Natural killer cell (primary cell): ENCODE data around the gene CTAG1B. TPM values are rescaled to one million over a fixed set of nuclear protein-coding genes. Genes with fewer than 3 reads are reported as not detected.
"Not testable (repeated sequence)": the region's sequence is repeated elsewhere in the genome, so short reads cannot be mapped to it uniquely, and the experiment has no call there.

Experiments
- ATAC-seq, 3 donors: fragments of 150-1000 bp in 2 of 3; fragments of 200-7000 bp in 1 of 3; cut with Tn5 transposase; 1 replicate in 1 of 3; 2 replicates in 2 of 3; pipeline ENCODE4 v1.10.0; 2021; ENCODE audit warnings: mild to moderate bottlenecking in 2 of 3, moderate library complexity in 2 of 3
- DNase-seq, 2 donors: peaks; one replicate each; pipeline versions ENCODE4 v3.0.0 to v3.0.0-alpha.2; 2013 to 2021; ENCODE audit warnings: mixed read lengths in 1 of 2
- H3K27ac ChIP-seq: one replicate; pipeline ENCODE4 v1.5.1; 2013; ENCODE audit warnings: mild to moderate bottlenecking, low read length
- H3K27me3 ChIP-seq: one replicate; pipeline ENCODE4 v1.6.1; 2013; ENCODE audit warnings: low read length; ENCODE audit not compliant: control insufficient read depth, insufficient read depth
- H3K36me3 ChIP-seq: one replicate; pipeline ENCODE4 v1.6.1; 2013; ENCODE audit warnings: low read length; ENCODE audit not compliant: control insufficient read depth, insufficient read depth
- H3K4me1 ChIP-seq: one replicate; pipeline ENCODE4 v1.6.1; 2013; ENCODE audit warnings: low read length; ENCODE audit not compliant: control insufficient read depth, insufficient read depth
- H3K4me3 ChIP-seq: one replicate; pipeline ENCODE4 v1.5.1; 2013; ENCODE audit warnings: low read length
- H3K9me3 ChIP-seq: one replicate; pipeline ENCODE4 v1.6.1; 2013; ENCODE audit warnings: low read length; ENCODE audit not compliant: control insufficient read depth, insufficient read depth
- H3K27ac Mint-ChIP-seq, 2 donors: one replicate each; pipeline ENCODE4 v1.8.0; 2022; ENCODE audit warnings: mild to moderate bottlenecking in 2 of 2, mixed read lengths in 2 of 2, moderate library complexity in 1 of 2
- H3K27me3 Mint-ChIP-seq, 2 donors: one replicate each; pipeline ENCODE4 v1.8.0; 2022; ENCODE audit warnings: low read depth in 2 of 2, mixed read lengths in 2 of 2
- H3K36me3 Mint-ChIP-seq: one replicate; pipeline ENCODE4 v1.8.0; 2022; ENCODE audit warnings: mixed read lengths
- H3K4me1 Mint-ChIP-seq, 2 donors: one replicate each; pipeline ENCODE4 v1.8.0; 2022; ENCODE audit warnings: mixed read lengths in 2 of 2
- H3K4me3 Mint-ChIP-seq: one replicate; pipeline ENCODE4 v1.8.0; 2022; ENCODE audit warnings: mild to moderate bottlenecking, moderate library complexity, mixed read lengths
- H3K9me3 Mint-ChIP-seq, 2 donors: one replicate each; pipeline ENCODE4 v1.8.0; 2022; ENCODE audit warnings: mixed read lengths in 2 of 2
- CTCF ChIP-seq: fragments of 200-600 bp; IDR thresholded peaks from one replicate; pipeline ENCODE4 v1.8.0; 2022; ENCODE audit warnings: antibody characterized with exemption
- WGBS: methylation state at CpG from one replicate; pipeline ENCODE4 v1.1.7; 2013; ENCODE audit warnings: missing lambda C conversion rate; ENCODE audit not compliant: insufficient coverage; 5-methylcytosine and 5-hydroxymethylcytosine counted together
- intact Hi-C: fragments of 100-400 bp; cut with micrococcal nuclease; formaldehyde crosslinking; loops from one replicate; pipeline ENCODE4 v1.14.2; 2022
- total RNA-seq, 4 donors: library from RNA; stranded (reverse); fragments of 120-200 nt in 1 of 4; gene quantifications; one replicate each; pipeline versions ENCODE4 v1.2.3 to v1.2.4, GENCODE V29; 2013 to 2022

Gene CTAG1B
- not detected for total RNA-seq
- total RNA-seq (2013): not detected

DNA sequence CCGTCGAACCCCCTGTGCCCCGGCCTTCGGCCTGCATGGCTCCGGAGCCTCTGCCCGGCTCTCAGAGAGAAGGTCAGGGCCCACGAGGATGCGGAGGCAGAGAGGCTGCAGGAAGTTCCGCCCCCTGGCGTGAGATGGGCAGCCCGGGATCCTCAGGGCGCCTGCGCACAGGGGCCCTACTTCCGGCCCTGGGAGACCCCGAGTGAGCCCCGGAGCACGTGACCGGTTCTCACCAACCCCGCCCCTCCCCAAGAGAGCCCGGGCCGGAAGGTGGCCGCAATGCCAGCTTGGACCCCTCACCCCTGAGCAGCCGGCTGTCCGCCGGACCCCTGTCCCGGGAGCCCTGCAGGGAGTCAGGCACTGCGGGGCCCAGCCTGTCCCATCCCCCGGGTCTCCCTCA, at the start of gene CTAG1B:
Gene CTAG1B (minus strand): TSS at position 101 of the 400 bp plus-strand sequence. CDS start 64 bp downstream, at position 37.
- DNase-seq, H3K4me1 Mint-ChIP-seq, H3K4me1 ChIP-seq, H3K9me3 ChIP-seq, H3K27ac ChIP-seq, H3K4me3 ChIP-seq, H3K36me3 ChIP-seq, intact Hi-C loops, H3K36me3 Mint-ChIP-seq, H3K27me3 Mint-ChIP-seq, H3K27me3 ChIP-seq, ATAC-seq, H3K9me3 Mint-ChIP-seq, H3K4me3 Mint-ChIP-seq, H3K27ac Mint-ChIP-seq: not testable (repeated sequence)
- WGBS: no CpG with 5 or more reads among the region's 28 CpGs

- 76% methylated on average over 7 of the region's 7 CpGs for WGBS
- Histone ChIP-seq H3K36me3 (no peaks in the 10 kb centered on the region), H3K4me1 (no peaks in the 10 kb centered on the region), H3K27ac (no peak overlapping the region), H3K27me3 (no peaks in the 10 kb centered on the region), H3K9me3 (no peaks in the 10 kb centered on the region), H3K4me3 (no peak overlapping the region)
- DNase-seq: no peak
- Mint-ChIP-seq H3K4me3 (no peak overlapping the region), H3K27ac (no peak overlapping the region), H3K36me3 (no peaks in the 10 kb centered on the region), H3K4me1 (peaks cover 0 to 5% of the 10 kb centered on the region in 2 donors), H3K9me3 (no peaks in the 10 kb centered on the region), H3K27me3 (no peaks in the 10 kb centered on the region)
- no peak for ATAC-seq
- TF ChIP-seq CTCF: no peak
- intact Hi-C loops: no loop called here
These were observed 42.8 kb upstream of the CTAG1B start for GRCh38 chrX:154661899-154662298.

GRCh38 chrX:154661170-154661569, 42.1 kb upstream of the CTAG1B start:
- no CpG with 5 or more reads among the region's 4 CpGs for WGBS
- ATAC-seq: no peak
- H3K27ac ChIP-seq: no peak overlapping the region
- no peaks in the 10 kb centered on the region for H3K36me3 Mint-ChIP-seq
- no peaks in the 10 kb centered on the region for H3K9me3 Mint-ChIP-seq
- H3K36me3 ChIP-seq: no peaks in the 10 kb centered on the region
- DNase-seq: no peak
- H3K9me3 ChIP-seq: no peaks in the 10 kb centered on the region
- no peaks in the 10 kb centered on the region for H3K27me3 Mint-ChIP-seq
- intact Hi-C loops: no loop called here
- no peak for TF ChIP-seq CTCF
- H3K4me3 Mint-ChIP-seq: no peak overlapping the region
- no peak overlapping the region for H3K27ac Mint-ChIP-seq
- no peaks in the 10 kb centered on the region for H3K4me1 ChIP-seq
- H3K4me3 ChIP-seq: no peak overlapping the region
- H3K27me3 ChIP-seq: no peaks in the 10 kb centered on the region
- peaks cover 0 to 5% of the 10 kb centered on the region in 2 donors for H3K4me1 Mint-ChIP-seq

- no peaks in the 10 kb centered on the region for H3K27me3 Mint-ChIP-seq
- Histone ChIP-seq H3K4me3 (no peak overlapping the region), H3K4me1 (no peaks in the 10 kb centered on the region), H3K27me3 (no peaks in the 10 kb centered on the region), H3K27ac (no peak overlapping the region), H3K36me3 (no peaks in the 10 kb centered on the region), H3K9me3 (no peaks in the 10 kb centered on the region)
- H3K4me1 Mint-ChIP-seq: peaks cover 0 to 5% of the 10 kb centered on the region in 2 donors
- H3K36me3 Mint-ChIP-seq: no peaks in the 10 kb centered on the region
- no peak overlapping the region for H3K4me3 Mint-ChIP-seq
- DNase-seq: no peak
- H3K27ac Mint-ChIP-seq: no peak overlapping the region
- 46% methylated on average over 2 of the region's 6 CpGs for WGBS
- ATAC-seq: no peak
- no peak for TF ChIP-seq CTCF
- intact Hi-C loops: no loop called here
- H3K9me3 Mint-ChIP-seq: no peaks in the 10 kb centered on the region
These were observed 41.5 kb upstream of the CTAG1B start for GRCh38 chrX:154660541-154660940.
